COLO829 (cell line): ENCODE results near the gene ZP4.
A peak's percentile ranks its signal among the peaks of the same experiment; 100 is the strongest.

ENCODE experiments used
- DNase-seq: peaks from one replicate; pipeline ENCODE4 v3.0.0; 2012; ENCODE audit warnings: low spot score

The ZP4 gene, protein sequence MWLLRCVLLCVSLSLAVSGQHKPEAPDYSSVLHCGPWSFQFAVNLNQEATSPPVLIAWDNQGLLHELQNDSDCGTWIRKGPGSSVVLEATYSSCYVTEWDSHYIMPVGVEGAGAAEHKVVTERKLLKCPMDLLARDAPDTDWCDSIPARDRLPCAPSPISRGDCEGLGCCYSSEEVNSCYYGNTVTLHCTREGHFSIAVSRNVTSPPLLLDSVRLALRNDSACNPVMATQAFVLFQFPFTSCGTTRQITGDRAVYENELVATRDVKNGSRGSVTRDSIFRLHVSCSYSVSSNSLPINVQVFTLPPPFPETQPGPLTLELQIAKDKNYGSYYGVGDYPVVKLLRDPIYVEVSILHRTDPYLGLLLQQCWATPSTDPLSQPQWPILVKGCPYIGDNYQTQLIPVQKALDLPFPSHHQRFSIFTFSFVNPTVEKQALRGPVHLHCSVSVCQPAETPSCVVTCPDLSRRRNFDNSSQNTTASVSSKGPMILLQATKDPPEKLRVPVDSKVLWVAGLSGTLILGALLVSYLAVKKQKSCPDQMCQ

DNA sequence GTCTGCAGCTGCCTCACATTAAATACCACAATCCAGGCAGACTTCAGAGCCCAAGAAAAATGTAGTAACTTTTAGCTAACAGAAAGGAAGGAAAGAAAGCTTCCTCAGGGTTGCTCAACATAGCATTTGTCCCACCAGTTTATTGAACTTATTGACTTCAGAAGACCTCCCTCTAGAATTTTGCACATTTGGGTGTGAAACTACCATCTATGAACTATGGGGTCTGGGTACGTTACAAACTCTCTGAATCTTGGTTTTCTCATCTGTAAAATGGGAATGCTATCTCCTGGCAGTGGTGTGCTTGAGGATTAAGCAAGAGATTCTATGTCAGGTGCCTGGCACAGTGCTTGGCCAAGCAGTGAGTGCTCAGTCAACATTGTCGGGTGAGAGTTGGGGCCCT is at the start of gene ZP4:
ZP4 (minus strand) TSS at position 101 of the 400 bp plus-strand sequence. CDS start 287 bp downstream, outside the sequence.
- no peak for DNase-seq

DNA sequence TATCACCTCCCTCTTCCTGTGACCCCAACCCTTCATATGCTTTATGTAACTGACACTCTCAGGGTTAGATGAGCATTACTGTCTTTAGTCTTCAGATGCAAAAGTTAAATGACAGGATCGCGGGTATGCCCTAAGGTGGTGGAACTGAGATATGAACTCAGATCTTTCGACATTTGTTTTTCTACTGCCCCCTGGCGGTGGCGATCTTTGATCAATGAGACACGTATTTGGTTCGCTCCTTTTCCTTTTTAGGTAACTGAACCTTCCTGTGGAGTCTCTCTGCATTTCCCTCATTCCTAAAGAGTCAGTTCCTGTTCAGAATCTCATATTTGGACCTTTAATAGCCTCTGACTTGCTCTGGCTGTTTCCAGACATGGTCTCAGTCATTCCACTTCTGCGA is 47.8 kb upstream of the ZP4 start:
- DNase-seq: peak; percentile 39

- DNase-seq: no peak
These were observed 47.3 kb upstream of the ZP4 start for GRCh38 chr1:237938068-237938467.

DNA sequence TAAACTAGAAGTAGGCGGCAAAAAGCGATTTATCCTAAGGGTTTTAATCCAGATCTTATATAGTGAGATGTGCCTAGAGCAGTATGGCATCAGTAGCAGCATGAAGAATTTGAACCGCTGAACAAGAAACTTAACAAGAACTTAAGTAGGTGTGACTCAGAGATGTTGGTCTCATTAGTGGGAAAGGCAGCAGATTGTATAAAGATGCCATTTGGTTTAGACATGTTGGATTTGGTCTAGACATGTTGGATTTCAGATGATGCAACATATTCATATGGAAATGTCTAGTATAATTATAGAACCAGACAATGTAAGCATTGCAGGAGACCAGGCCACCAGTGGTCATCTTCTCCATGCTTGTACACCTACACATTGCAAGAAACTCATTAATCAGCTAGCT is 42.1 kb upstream of the ZP4 start:
- DNase-seq: peak; percentile 21

DNA sequence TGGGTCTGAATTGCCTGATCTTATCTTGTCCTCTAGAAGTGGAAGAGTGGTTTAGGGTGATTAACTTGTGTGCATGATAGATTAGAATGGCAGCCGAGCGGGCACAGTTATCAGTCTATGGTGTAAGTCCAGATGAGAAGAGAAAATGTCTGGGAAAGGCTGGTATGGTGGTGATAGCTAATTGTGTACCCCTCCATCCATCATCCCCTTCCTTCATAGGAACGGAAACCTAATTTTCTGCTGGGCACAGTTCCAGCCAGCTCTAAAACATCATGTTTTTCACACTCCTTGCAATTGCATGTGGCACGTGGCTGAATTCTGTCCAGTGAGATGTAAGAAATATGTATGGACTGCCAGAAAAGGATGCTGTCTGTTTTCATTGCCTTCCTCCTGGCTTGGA is 40.9 kb upstream of the ZP4 start:
- no peak for DNase-seq

GRCh38 chr1:237927198-237927597 is 36.5 kb upstream of the ZP4 start:
- no peak for DNase-seq

DNA sequence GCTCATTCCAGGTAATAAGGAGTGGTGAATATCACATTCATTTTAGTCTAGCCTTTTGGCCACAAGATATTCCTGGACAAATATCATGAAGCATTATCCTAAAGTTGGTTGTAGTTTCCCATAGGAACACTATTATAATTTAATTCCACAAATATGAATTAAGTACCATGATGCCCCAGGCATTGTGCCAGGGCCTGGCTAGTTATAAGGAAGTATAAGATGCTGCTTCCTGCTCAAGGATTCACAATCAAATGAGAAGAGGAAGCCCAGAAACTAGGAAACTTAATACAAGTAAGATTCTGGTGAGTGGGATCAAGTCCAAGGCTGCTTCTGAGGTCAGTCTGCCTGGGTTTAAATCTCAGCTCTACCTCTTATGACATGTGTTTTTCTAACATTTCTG is 30.6 kb upstream of the ZP4 start:
- no peak for DNase-seq

DNA sequence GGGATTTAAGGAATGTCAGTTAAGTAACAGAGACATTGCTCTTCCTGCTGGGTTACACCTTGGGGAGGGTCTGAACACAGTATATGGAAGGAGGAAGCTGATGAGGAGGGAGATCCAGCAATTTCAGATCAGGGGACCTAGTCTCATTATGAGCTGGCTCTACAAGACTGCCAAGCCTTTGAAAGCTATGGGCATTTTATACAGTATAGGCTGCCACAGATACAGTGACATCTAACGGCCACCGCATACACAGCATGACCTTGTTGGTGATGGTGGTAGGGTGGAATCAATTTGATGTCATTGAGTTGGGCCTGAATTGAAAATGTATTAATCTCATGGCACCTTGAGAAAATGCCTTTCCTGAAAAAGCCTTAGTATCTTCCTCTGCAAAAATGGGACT is 22.6 kb upstream of the ZP4 start:
- DNase-seq: no peak

- peak; percentile 74 for DNase-seq
These were observed 21.2 kb upstream of the ZP4 start for GRCh38 chr1:237911911-237912310.

- DNase-seq: no peak
These were observed 20.1 kb upstream of the ZP4 start for GRCh38 chr1:237910834-237911233.

DNA sequence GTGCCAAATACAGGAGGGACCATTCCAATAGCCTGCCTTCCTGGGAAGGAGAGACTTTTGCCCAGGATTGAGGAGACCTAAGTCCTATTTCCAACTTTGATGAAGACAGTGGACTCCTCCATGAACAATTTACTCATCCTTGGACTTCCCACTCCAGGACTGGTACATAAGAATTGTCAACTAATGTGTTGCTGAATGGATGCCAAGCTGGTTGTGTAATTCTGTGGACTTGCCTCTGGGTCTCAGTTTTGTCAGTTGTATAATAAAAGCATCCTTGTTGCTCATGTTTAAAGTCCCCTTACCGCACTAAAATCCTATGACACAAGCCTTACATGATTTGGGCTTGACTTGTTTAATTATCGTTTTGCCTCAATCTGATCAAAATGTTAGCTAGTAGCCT is 13.2 kb upstream of the ZP4 start:
- no peak for DNase-seq

DNA sequence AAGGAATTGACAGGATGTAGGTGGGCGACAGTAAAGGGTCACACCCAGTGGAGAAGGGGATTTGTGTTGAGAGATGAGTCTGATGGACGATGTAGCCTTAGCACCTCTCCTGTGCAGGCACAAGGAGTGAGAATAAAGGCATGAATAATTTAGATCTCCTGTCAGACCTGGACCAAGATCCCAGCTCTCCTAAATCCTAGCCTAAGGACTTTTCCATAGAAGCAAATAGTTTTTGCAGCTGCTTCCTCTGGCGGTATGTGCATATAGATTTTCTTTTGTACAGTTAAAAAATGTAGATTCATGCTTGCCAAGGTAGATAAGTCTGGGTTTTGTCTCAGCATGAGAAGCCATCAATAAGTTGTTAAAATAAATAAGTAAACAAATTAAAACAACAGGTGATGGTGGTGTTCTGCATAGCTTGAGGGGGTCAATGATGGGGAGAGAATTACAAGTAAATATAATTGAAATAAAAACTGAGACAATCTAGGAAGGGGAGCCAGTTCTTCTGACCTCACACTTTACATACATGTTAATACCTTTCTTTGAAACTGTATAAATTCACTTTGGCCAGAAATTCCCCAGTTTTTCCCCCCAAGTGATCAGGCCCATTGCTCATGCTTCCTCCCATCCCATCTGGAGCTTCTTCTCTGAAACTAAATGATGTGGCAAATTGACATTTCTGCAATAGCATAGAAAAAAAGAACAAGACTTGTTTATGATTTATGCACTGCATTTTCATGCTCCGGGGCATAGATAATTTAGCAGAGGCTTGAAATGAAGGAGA is 12.4 kb upstream of the ZP4 start:
- no peak for DNase-seq

- peak; percentile 46 for DNase-seq
These were observed 10.7 kb upstream of the ZP4 start for GRCh38 chr1:237901299-237901934.

DNA sequence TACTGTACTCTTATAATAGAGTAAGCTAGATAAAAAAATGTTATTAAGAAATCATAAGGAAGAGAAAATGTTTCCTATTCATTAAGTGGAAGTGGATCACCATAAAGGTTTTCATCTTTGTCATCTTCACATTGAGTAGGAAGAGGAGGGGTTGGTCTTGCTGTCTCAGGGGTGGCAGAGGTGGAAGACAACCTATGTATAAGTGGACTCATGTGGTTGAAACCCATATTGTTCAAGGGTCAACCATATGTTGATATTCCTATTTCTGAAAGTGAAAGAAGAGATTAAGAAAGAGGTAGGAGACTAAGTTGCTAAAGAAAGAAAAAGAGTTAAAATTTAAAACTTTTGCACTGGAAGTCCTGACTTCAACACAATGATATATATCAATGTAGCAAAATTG is 4.9 kb upstream of the ZP4 start:
- no peak for DNase-seq

DNA sequence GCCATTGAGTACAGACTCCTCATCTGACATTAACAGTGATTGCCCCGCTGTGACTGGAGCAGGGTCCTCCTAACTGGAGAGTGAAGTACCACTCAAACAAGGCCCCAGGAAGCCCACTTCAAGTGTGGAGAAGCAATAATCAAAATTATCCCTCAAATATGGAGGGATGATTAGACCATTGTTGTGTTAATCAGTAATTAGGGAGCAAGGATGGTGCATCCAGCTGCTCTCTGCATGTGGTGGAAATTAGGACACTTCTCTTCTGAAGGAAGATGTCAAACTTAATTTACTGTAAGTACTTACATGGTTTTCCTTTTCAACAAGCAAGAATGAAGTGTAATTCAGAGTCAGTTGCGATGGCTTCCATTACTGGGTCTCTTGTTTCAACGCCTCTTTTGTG is 3.4 kb upstream of the ZP4 start:
- no peak for DNase-seq

DNA sequence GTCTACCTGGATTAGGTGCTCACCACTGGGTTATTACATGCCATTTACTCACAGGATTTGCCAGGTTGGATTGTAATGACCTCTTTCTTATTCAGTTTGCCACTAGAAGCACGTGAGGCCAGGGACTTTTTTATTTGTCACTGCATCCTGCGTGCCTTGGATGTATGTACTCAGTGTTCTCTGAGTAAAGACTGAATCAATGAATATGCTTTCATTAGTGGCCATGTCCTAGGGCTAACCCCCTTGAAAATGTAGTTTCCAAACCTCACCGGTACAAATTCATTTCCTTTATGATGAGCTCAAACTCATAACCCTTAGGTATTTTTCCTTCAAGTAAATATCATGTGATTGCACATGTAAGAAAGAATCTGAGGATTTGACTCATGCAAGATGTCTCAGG is 1.3 kb upstream of the ZP4 start:
- DNase-seq: peak; percentile 42

DNA sequence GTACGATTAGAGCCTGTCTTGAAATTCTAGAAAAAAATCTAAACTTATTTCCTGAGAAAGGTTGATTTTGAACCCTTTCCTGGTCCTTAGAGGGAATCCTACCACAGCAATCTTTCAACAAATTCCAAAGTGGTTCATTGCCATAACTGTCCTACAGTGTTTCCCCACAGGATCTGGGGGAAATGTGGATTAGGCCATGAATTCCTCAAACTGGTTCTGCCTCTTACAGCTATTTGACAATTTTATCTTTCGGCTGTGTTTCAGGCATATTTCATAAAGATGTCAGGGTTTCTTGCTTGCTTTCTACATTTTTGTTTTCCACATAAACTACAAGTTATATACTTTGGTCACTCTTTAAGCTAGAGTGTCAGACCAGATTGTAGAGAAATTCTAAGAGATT is 544 bp upstream of the ZP4 start:
- no peak for DNase-seq

- DNase-seq: no peak
These were observed 306 bp downstream of the ZP4 start for GRCh38 chr1:237890416-237890815.

DNA sequence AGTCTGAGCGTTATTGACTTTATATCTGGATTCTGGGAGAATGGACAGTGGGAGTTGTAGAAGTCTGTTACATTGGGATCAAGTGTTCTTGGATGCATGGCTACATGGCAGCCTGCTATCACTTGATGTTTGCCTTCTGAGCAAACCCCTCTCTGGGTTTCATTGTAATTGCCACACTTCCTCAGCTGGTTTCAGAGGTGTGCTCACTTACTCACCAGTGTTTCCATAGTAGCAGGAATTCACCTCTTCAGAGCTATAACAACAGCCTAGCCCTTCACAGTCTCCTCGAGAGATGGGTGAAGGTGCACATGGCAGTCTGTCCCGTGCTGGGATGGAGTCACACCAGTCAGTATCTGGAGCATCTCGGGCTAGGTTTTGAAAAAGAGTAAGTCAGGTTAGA is 2.6 kb downstream of the ZP4 start:
- DNase-seq: no peak

- DNase-seq: no peak
These were observed 3.2 kb downstream of the ZP4 start for GRCh38 chr1:237887542-237887941.

DNA sequence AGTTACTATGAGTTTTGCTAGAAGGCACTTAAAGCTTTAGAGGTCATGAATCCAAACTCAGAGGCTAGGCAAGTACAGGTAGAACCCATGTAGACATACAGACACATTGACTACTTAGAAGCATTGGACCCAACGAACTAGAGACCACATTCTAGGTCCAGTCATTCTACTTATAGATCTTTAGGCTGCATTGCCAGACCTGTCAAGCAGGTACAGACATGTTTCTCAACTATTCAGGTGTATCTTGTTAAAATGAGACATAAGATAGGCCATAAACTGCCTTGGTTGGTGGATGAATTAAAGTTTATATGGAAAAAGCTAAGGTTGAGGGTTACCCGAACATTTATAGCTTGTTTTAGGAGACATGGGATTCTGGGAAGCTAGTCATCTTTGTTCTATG is 6.5 kb downstream of the ZP4 start:
- DNase-seq: no peak

DNA sequence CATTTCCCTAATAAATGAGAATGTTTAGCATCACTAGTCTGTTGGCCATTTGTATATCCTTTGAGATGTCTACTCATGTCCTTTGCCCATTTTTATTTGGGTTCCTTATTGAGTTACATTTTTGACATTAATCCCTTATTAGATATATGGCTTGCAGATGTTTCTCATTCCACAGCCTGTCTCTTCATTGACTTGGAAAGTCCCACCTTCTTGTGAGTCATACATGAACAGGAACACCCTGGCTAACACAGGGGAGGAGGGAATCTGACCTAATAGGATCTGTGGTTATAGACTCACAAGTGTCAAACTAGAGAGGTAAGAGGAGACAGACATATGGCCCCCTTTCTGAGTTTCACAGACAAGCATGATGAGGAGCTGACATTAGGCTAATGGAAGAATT is 11.5 kb downstream of the ZP4 start:
- no peak for DNase-seq

GRCh38 chr1:237878406-237878805 is 12.3 kb downstream of the ZP4 start:
- DNase-seq: no peak
